Uterus (tissue), 4 donors: Measurements from ENCODE around the gene SRRM5. TPM values are rescaled to one million over a fixed set of nuclear protein-coding genes. Genes with fewer than 3 reads are reported as not detected.

Source experiments
- DNase-seq, 2 donors: peaks; one replicate each; pipeline ENCODE4 v3.0.0-alpha.2; 2019 to 2020
- H3K27ac ChIP-seq, 2 donors: fragments of 200-600 bp; sonication (generic); 1 replicate in 1 of 2; 2 replicates in 1 of 2; pipeline ENCODE4 v1.5.1; 2016 to 2018
- H3K27me3 ChIP-seq, 2 donors: fragments of 200-600 bp; sonication (generic); one replicate each; pipeline ENCODE4 v1.5.1; 2018 to 2019; ENCODE audit warnings: control low read depth in 1 of 2
- H3K36me3 ChIP-seq, 2 donors: fragments of 200-600 bp; sonication (generic); one replicate each; pipeline ENCODE4 v1.5.1; 2019; ENCODE audit warnings: control low read depth in 1 of 2
- H3K4me1 ChIP-seq, 2 donors: fragments of 200-600 bp; sonication (generic); one replicate each; pipeline ENCODE4 v1.5.1; 2018 to 2019; ENCODE audit warnings: control low read depth in 1 of 2
- H3K4me3 ChIP-seq, 2 donors: fragments of 200-600 bp; sonication (generic); 1 replicate in 1 of 2; 2 replicates in 1 of 2; pipeline ENCODE4 v1.5.1; 2018 to 2019; ENCODE audit warnings: mild to moderate bottlenecking in 1 of 2
- H3K9me3 ChIP-seq, 2 donors: fragments of 200-600 bp; sonication (generic); one replicate each; pipeline ENCODE4 v1.5.1; 2019; ENCODE audit warnings: control low read depth in 1 of 2
- CTCF ChIP-seq, 4 experiments: fragments of 200-600 bp in 2 of 4; fragments of 450-650 bp in 2 of 4; sonication (generic) in 2 of 4; IDR thresholded peaks; one replicate each; pipeline ENCODE4 v1.5.1; 2016 to 2019; ENCODE audit warnings: antibody characterized with exemption in 4 of 4, mild to moderate bottlenecking in 2 of 4, moderate library complexity in 1 of 4
- POLR2A ChIP-seq, 2 donors: fragments of 450-650 bp; IDR thresholded peaks; one replicate each; pipeline ENCODE4 v1.6.1; 2016; ENCODE audit warnings: antibody characterized with exemption in 2 of 2, mild to moderate bottlenecking in 1 of 2, moderate library complexity in 1 of 2
- intact Hi-C: fragments of 100-400 bp; cut with DNase I; formaldehyde crosslinking; loops from one replicate; pipeline ENCODE4 v1.15.1; 2023; ENCODE audit warnings: low total_unique reads
- total RNA-seq, 4 donors: library from RNA; depleted of rRNA in 3 of 4; stranded (reverse); fragments of >200 nt in 3 of 4; gene quantifications; one replicate each; pipeline versions ENCODE4 v1.1.0 to v1.2.4, GENCODE V29; 2014 to 2023
- donor health status: DM: yes; HTN: yes; CAD: no.

SRRM5 gene
- total RNA-seq, 4 donors from 2014 or later = 0.58 TPM; not detected in 3

GRCh38 chr19:43622070-43622469, 10.2 kb downstream of the SRRM5 start:
- DNase-seq = no peak
- Histone ChIP-seq H3K27ac (no peak overlapping the region), H3K4me3 (no peak overlapping the region), H3K36me3 (no peaks in the 10 kb centered on the region), H3K27me3 (no peaks in the 10 kb centered on the region), H3K4me1 (peaks cover 0 to 5% of the 10 kb centered on the region in 2 donors), H3K9me3 (no peaks in the 10 kb centered on the region)
- intact Hi-C loops = loop anchor here (5.0 kb wide), 1 partner anchor 40 kb away; no protein-coding TSS in a partner anchor
- TF ChIP-seq POLR2A (IDR thresholded peaks at IDR 0.05) (no peak), CTCF (IDR thresholded peaks at IDR 0.05) (no peak)

- H3K27ac ChIP-seq = no peak overlapping the region
- no peaks in the 10 kb centered on the region for H3K36me3 ChIP-seq
- H3K27me3 ChIP-seq = no peaks in the 10 kb centered on the region
- no peaks in the 10 kb centered on the region for H3K9me3 ChIP-seq
- no peak for TF ChIP-seq CTCF (IDR thresholded peaks at IDR 0.05)
- TF ChIP-seq POLR2A (IDR thresholded peaks at IDR 0.05) = no peak
- peaks cover 0 to 5% of the 10 kb centered on the region in 2 donors for H3K4me1 ChIP-seq
- no peak overlapping the region for H3K4me3 ChIP-seq
- no peak for DNase-seq
- intact Hi-C loops = loop anchor here (5.0 kb wide), 1 partner anchor 39 kb away; no protein-coding TSS in a partner anchor
These were observed 11.1 kb downstream of the SRRM5 start for GRCh38 chr19:43622956-43623355.

- intact Hi-C loops = loop anchor here (5.0 kb wide), 1 partner anchor 38 kb away; no protein-coding TSS in a partner anchor
These were observed 12.2 kb downstream of the SRRM5 start for GRCh38 chr19:43623889-43624670.

GRCh38 chr19:43624933-43625332, 13.0 kb downstream of the SRRM5 start:
- DNase-seq = no peak
- peaks cover 0 to 5% of the 10 kb centered on the region in 2 donors for H3K4me1 ChIP-seq
- TF ChIP-seq POLR2A (IDR thresholded peaks at IDR 0.05) (no peak), CTCF (IDR thresholded peaks at IDR 0.05) (no peak)
- H3K36me3 ChIP-seq = no peaks in the 10 kb centered on the region
- intact Hi-C loops = loop anchor here (5.0 kb wide), 1 partner anchor 37 kb away; no protein-coding TSS in a partner anchor
- H3K27ac ChIP-seq = no peak overlapping the region
- no peaks in the 10 kb centered on the region for H3K27me3 ChIP-seq
- H3K9me3 ChIP-seq = no peaks in the 10 kb centered on the region
- no peak overlapping the region for H3K4me3 ChIP-seq

More at GRCh38 chr19:43623889-43624670, 12.2 kb downstream of the SRRM5 start:
- Histone ChIP-seq H3K36me3 (no peaks in the 10 kb centered on the region), H3K9me3 (no peaks in the 10 kb centered on the region), H3K4me3 (no peak overlapping the region), H3K27me3 (no peaks in the 10 kb centered on the region), H3K27ac (no peak overlapping the region), H3K4me1 (peaks cover 0 to 5% of the 10 kb centered on the region in 2 donors)
- TF ChIP-seq CTCF (IDR thresholded peaks at IDR 0.05) = no peak
- TF ChIP-seq POLR2A (IDR thresholded peaks at IDR 0.05) = no peak
- no peak for DNase-seq

GRCh38 chr19:43625918-43626579, 14.2 kb downstream of the SRRM5 start:
- intact Hi-C loops = no loop called here
- TF ChIP-seq POLR2A (IDR thresholded peaks at IDR 0.05) = no peak
- TF ChIP-seq CTCF (IDR thresholded peaks at IDR 0.05) = no peak

More at GRCh38 chr19:43625918-43626579, 14.2 kb downstream of the SRRM5 start:
- Histone ChIP-seq H3K4me1 (no peaks in the 10 kb centered on the region), H3K36me3 (no peaks in the 10 kb centered on the region), H3K27me3 (no peaks in the 10 kb centered on the region), H3K27ac (no peak overlapping the region), H3K4me3 (no peak overlapping the region), H3K9me3 (no peaks in the 10 kb centered on the region)
- DNase-seq = no peak
